Smooth muscle cell (in vitro differentiated cells): Measurements from ENCODE around the gene EEIG1. TPM values are rescaled to one million over a fixed set of nuclear protein-coding genes. Genes with fewer than 3 reads are reported as not detected.

Source experiments
- DNase-seq: peaks from one replicate; lab custom pipeline; 2025; ENCODE audit not compliant: unreplicated experiment; lab: John Stamatoyannopoulos, UW
- H2AFZ ChIP-seq: fragments of 200-600 bp; sonication (generic); 2 replicates; pipeline ENCODE4 v1.6.0; 2016; ENCODE audit warnings: antibody characterized with exemption, low read depth, mild to moderate bottlenecking
- H3F3A ChIP-seq: fragments of 200-600 bp; sonication (generic); 2 replicates; pipeline ENCODE4 v1.6.0; 2017; ENCODE audit warnings: antibody characterized with exemption, low read depth
- H3K27ac ChIP-seq: fragments of 200-600 bp; sonication (generic); 2 replicates; pipeline ENCODE4 v1.5.1; 2016; ENCODE audit warnings: low read depth, mild to moderate bottlenecking
- H3K27me3 ChIP-seq: fragments of 200-600 bp; sonication (generic); 2 replicates; pipeline ENCODE4 v1.6.1; 2016; ENCODE audit warnings: low read depth, mild to moderate bottlenecking
- H3K36me3 ChIP-seq: fragments of 200-600 bp; sonication (generic); 2 replicates; pipeline ENCODE4 v1.5.1; 2016; ENCODE audit warnings: low read depth
- H3K4me1 ChIP-seq: fragments of 200-600 bp; sonication (generic); 2 replicates; pipeline ENCODE4 v1.5.1; 2016; ENCODE audit warnings: low read depth
- H3K4me2 ChIP-seq: fragments of 200-600 bp; sonication (generic); 2 replicates; pipeline ENCODE4 v1.6.0; 2016; ENCODE audit warnings: mild to moderate bottlenecking
- H3K4me3 ChIP-seq: fragments of 200-600 bp; sonication (generic); 2 replicates; pipeline ENCODE4 v1.5.1; 2016; ENCODE audit warnings: mild to moderate bottlenecking
- H3K79me2 ChIP-seq: fragments of 200-600 bp; sonication (generic); 2 replicates; pipeline ENCODE4 v1.6.0; 2016; ENCODE audit warnings: low read depth, mild to moderate bottlenecking
- H3K9ac ChIP-seq: fragments of 200-600 bp; sonication (generic); 2 replicates; pipeline ENCODE4 v1.6.0; 2016; ENCODE audit warnings: low read depth
- H3K9me3 ChIP-seq: fragments of 200-600 bp; sonication (generic); replicated peaks from 2 replicates; pipeline ENCODE4 v1.5.1; 2016; ENCODE audit warnings: low read depth
- H4K20me1 ChIP-seq: fragments of 200-600 bp; sonication (generic); 2 replicates; pipeline ENCODE4 v1.6.0; 2016; ENCODE audit warnings: low read depth
- WGBS: methylation state at CpG from one replicate; pipeline ENCODE4 v1.1.7; 2016; ENCODE audit warnings: low lambda C conversion rate; 5-methylcytosine and 5-hydroxymethylcytosine counted together
- polyA plus RNA-seq: library from polyadenylated mRNA; unstranded; fragments of >200 nt; fragmentation: Nextera tagmentation; extraction: Ambion mirVana; gene quantifications from 2 replicates; pipeline ENCODE4 v1.2.1, GENCODE V29; 2016
- total RNA-seq: library from RNA; depleted of rRNA; stranded (reverse); fragments of >200 nt; gene quantifications from 2 replicates; pipeline ENCODE4 v1.2.3, GENCODE V29; 2014
- TF ChIP-seq, protein P1 (sequence below): fragments of 200-600 bp; sonication (generic); IDR thresholded peaks from 2 replicates; pipeline ENCODE4 v1.5.1; 2017; ENCODE audit warnings: borderline replicate concordance, mild to moderate bottlenecking, antibody characterized with exemption; ENCODE audit not compliant: insufficient read depth, poor library complexity, severe bottlenecking

Gene EEIG1
- total and polyA plus RNA-seq, 2 experiments from 2014 or later, result 9.2 to 18.1 TPM

DNA sequence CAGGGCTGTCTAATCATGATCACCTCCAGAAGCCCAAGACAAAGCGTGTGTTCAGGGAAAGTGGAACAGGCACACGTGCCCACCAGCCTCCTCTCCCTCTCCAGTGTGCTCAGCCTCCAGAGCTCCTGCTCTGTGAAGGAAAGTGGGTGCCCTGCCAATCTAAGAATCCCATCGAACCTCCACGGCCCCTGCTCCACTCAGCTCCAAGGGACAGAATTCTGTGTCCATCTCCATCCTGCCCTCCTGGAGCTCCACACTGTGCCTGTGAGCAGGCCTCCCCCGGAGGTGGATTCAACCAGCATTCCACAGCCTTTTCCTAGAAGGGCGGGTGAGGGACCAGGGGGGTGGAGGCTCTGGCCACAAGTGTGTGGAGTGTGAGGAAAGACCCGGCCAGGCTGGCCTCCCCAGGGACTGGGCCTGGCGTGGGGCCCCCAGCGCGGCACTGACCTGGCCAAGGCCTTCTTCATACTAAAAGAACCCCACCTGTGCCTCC, 6.0 kb downstream of the EEIG1 start:
- H3K9me3 ChIP-seq, result no peaks in the 10 kb centered on the region
- 65% methylated on average over 10 of the region's 10 CpGs for WGBS
- TF ChIP-seq, protein P1, sequence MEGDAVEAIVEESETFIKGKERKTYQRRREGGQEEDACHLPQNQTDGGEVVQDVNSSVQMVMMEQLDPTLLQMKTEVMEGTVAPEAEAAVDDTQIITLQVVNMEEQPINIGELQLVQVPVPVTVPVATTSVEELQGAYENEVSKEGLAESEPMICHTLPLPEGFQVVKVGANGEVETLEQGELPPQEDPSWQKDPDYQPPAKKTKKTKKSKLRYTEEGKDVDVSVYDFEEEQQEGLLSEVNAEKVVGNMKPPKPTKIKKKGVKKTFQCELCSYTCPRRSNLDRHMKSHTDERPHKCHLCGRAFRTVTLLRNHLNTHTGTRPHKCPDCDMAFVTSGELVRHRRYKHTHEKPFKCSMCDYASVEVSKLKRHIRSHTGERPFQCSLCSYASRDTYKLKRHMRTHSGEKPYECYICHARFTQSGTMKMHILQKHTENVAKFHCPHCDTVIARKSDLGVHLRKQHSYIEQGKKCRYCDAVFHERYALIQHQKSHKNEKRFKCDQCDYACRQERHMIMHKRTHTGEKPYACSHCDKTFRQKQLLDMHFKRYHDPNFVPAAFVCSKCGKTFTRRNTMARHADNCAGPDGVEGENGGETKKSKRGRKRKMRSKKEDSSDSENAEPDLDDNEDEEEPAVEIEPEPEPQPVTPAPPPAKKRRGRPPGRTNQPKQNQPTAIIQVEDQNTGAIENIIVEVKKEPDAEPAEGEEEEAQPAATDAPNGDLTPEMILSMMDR, result no peak
- DNase-seq, result no peak
- H3F3A ChIP-seq, result peaks cover 10% of the 10 kb centered on the region
- no peak overlapping the region for H3K27ac ChIP-seq
- peak overlapping the region; percentile 51 for H3K4me2 ChIP-seq
- no peak overlapping the region for H2AFZ ChIP-seq
- H3K36me3 ChIP-seq, result no peaks in the 10 kb centered on the region
- peaks cover 93% of the 10 kb centered on the region for H4K20me1 ChIP-seq
- H3K9ac ChIP-seq, result no peak overlapping the region
- peaks cover 34% of the 10 kb centered on the region for H3K4me1 ChIP-seq
- H3K4me3 ChIP-seq, result no peak overlapping the region
- peaks cover 95% of the 10 kb centered on the region for H3K79me2 ChIP-seq
- no peaks in the 10 kb centered on the region for H3K27me3 ChIP-seq

GRCh38 chr9:127974001-127974768, 6.6 kb downstream of the EEIG1 start:
- H3K27me3 ChIP-seq, result no peaks in the 10 kb centered on the region
- peaks cover 93% of the 10 kb centered on the region for H3K79me2 ChIP-seq
- H3K4me1 ChIP-seq, result peaks cover 32% of the 10 kb centered on the region
- TF ChIP-seq, protein P1, result no peak
- H3K36me3 ChIP-seq, result no peaks in the 10 kb centered on the region
- no peak overlapping the region for H3K9ac ChIP-seq
- peaks cover 12% of the 10 kb centered on the region for H3F3A ChIP-seq
- 91% methylated on average over 12 of the region's 12 CpGs for WGBS
- peaks cover 90% of the 10 kb centered on the region for H4K20me1 ChIP-seq
- no peaks in the 10 kb centered on the region for H3K9me3 ChIP-seq
- H3K27ac ChIP-seq, result no peak overlapping the region
- H3K4me2 ChIP-seq, result peak overlapping the region; percentile 51
- no peak overlapping the region for H3K4me3 ChIP-seq
- no peak overlapping the region for H2AFZ ChIP-seq
- DNase-seq, result no peak

DNA sequence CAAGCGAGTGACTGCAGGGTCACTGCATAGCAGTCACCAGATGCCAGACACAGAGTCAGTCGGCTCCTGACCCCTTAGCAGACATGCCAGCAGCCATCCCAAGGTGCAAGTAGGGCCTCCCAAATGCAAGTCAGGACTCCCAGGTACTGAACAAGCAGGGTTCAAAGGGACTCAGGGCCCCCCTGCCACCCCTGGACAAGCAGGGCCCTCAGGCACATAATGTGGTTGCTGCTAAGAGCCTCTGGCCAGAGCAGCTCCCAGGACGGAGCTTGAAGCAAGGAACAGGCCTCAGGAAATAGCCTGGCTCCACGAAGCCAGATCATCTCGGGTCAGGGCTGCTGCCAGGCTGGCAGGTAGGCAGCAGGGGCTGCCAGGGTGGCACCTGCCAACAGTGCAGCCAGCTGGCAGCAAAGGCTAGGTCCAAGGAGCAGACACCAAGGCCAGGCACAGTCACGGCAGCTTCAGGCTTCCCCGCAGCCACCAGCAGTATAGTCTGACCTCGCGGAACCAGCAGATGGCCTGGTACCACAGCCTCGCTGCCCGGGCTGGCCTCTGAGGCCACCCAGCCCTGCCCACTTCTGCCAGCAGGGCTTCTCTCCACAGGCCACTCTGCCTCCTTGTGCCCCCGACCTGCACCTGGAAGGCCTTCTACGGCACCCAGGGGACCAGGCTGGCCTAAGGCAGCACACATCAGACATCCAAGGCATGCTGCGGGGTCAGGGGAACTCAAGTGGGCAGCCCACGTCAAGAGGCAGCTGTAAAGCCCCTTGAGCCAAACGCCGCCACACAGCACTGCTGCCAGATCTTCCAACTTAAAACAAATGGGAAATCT, 7.4 kb downstream of the EEIG1 start:
- no peak overlapping the region for H2AFZ ChIP-seq
- H3K27me3 ChIP-seq, result no peaks in the 10 kb centered on the region
- peaks cover 86% of the 10 kb centered on the region for H3K79me2 ChIP-seq
- H3K4me2 ChIP-seq, result peak overlapping the region; percentile 30
- H4K20me1 ChIP-seq, result peaks cover 82% of the 10 kb centered on the region
- DNase-seq, result no peak
- peaks cover 25% of the 10 kb centered on the region for H3K4me1 ChIP-seq
- H3K36me3 ChIP-seq, result no peaks in the 10 kb centered on the region
- H3K27ac ChIP-seq, result no peak overlapping the region
- H3K9ac ChIP-seq, result no peak overlapping the region
- TF ChIP-seq, protein P1, result no peak
- H3K4me3 ChIP-seq, result no peak overlapping the region
- WGBS, result 81% methylated on average over 17 of the region's 17 CpGs
- no peaks in the 10 kb centered on the region for H3K9me3 ChIP-seq
- H3F3A ChIP-seq, result peaks cover 9% of the 10 kb centered on the region
